ENCODE results near the gene RPS6KA2.

Gene RPS6KA2

DNA sequence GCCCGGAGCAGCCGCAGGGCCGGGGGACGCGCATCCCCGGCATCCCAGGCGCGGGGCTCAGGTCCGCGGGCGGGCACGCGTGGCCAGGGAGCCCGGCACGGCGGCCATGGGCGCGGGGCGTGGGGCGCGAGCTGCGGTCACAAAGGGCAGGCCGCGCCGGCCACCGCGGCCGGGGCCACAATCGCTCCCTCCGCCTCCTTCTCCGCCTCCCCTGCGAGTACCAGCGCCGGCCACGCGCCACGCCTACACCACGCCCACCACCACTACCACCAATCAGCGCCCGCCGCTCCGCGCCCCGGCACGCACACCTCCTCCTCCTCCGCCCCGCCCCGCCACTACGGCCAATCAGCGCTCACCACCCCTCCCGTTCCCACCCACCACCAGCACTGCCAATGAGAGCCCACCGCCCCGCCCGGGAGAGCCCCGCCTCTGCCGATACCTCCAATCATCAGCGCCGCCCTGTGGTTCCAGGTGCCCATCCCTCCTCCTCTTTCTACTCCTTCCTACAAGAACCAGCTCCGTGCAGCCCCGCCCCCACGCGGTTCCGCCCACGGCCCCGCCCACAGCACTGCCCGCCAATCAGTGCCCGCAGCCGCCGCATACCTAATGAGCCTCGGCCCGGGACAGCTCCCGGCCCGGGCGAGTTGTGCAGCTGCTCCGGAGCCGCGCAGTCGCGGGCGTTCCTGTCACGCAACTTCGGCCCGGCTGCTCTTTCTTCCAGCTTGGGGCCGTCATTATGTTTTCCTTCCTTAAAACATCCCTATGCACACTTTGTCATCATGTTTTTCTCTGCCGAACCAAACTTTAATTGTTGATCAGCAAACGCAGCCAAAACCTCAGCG lies at the start of gene RPS6KA2:
RPS6KA2 (minus strand) TSS at position 219 of the 842 bp plus-strand sequence. CDS start 232 bp downstream, outside the sequence.
- DNase-seq: peak; percentile 94

GRCh38 chr6:166676270-166676860 lies 49.3 kb upstream of the RPS6KA2 start:
- no peak for DNase-seq

- no peak for DNase-seq
These were observed 48.7 kb upstream of the RPS6KA2 start for GRCh38 chr6:166675736-166676135.

DNA sequence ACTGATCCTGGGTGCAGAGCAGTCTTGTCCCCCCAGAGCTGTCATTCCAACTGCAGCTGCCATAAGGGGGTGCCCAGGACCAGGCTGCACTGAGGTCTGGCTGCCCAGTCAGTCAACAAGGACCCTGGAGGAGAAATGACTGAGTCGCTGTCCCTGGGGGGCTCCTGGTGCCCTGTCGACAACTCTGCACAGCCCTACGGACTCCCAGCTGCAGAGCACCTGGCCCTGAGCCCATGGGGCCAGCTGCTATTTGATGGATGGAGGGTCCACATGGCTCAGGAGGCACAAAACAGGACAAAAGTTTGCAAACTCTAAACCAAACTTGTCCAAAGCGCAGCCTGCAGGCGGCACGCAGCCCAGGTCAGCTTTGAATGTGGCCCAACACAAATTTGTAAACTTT lies 46.3 kb upstream of the RPS6KA2 start:
- DNase-seq: no peak

GRCh38 chr6:166672624-166673206 lies 45.7 kb upstream of the RPS6KA2 start:
- no peak for DNase-seq

DNA sequence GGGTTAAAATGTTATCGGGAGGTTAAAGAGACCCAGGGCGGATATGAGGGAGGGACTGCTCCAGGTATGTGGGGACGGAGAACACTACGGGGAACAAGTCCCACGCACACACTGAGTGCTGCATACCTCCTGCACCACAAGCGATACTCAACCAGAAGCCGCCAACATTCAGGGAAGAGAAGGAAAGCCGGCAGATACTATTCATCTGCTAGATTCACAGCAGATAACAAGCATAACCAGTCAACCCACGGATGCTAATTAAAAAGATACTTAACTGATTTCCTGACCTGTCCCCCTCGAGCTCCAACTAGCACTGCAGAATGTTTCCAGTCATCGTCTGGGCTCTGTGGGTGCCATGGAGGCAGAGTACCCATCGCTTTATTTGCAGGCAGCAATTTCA lies 45.1 kb upstream of the RPS6KA2 start:
- DNase-seq: no peak

DNA sequence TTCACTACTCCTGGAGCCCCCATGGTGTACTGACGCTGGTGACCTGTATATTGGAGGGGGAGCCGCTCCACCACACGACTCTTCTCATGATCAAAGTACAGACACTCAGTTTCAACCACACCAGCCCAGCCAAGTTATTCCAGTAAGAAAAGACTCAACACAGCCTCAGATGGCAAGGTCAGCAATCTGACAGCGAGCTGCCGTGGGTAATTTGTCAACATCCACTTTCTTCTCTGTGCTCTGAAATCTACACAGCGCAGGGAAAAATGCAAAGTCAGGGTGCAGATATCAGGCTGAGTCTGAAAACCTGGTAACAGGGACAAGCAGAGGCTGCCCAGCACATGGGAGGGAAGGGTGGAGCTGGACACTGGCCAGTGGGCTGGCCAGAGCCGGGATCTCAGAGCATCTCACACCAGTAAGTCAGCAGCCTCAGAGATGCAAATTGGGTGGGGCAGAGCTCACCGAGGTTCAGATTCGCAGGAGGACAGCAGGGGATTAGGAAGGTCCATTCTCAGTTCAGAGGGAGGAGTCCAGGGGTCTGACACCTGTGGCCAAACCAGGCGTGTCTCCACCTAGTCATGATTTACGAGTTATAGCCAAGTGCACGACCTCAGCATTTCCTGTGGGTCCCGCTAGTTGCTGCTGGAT lies 44.5 kb upstream of the RPS6KA2 start:
- no peak for DNase-seq

GRCh38 chr6:166670894-166671293 lies 43.8 kb upstream of the RPS6KA2 start:
- DNase-seq: no peak

DNA sequence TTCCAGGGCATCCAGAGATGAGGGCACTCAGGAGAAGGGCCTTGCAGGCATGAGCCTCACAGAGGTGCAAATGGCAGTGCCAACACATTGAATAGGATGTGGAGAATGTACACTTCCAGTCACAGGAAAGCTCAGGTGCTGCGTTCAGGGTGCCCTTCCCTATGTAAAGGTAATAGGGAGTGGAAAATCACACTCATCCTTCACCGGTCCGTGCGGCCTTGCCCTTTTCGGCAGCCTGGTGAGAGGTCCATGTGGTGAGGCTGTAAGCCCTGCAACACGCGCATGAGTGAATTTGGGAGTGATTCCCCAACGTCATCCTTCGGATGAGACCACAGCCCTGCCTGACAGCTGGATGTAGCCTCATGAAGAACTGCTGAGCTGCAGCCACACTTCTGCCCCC lies 43.0 kb upstream of the RPS6KA2 start:
- no peak for DNase-seq

DNA sequence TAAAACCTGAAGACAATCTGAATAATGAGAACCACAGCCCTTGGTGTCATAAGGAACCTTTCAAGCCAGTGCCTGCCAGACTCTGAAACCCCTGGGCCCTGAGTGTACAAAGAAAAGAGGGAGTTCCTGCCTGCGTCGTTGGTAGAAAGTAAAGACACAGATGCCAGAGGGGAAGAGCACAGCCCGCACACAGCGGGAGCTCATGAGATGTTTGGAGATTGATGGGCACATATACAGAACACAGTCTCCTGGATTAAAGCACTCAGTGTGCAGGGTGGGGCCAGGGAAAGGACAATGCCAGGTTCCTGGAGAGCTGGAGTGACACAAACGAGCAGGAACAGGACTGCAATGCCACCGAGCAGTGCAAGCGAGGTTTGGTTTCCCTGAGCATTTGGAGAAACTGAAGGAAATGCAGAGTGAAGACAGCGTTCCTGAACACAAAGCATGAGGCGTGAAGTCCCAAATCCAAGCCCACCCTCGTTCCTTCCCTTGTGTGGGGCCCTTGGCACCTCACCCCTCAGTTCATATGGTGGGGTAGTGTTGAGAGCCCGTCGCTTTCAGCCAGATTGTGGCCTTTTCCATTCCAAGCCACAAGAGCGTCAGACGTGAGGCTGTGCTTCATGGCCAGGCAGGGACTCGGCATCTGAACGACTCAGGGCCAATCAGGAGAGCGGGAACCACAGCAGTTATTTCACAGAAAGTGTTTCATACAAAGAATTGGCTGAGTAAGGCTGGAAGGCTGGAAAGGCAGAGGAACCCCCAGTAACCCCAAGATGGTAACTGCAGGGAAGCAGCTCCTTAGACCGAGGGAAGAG lies 41.0 kb upstream of the RPS6KA2 start:
- DNase-seq: no peak

- no peak for DNase-seq
These were observed 37.1 kb upstream of the RPS6KA2 start for GRCh38 chr6:166664135-166664534.

- no peak for DNase-seq
These were observed 36.5 kb upstream of the RPS6KA2 start for GRCh38 chr6:166663568-166663967.

DNA sequence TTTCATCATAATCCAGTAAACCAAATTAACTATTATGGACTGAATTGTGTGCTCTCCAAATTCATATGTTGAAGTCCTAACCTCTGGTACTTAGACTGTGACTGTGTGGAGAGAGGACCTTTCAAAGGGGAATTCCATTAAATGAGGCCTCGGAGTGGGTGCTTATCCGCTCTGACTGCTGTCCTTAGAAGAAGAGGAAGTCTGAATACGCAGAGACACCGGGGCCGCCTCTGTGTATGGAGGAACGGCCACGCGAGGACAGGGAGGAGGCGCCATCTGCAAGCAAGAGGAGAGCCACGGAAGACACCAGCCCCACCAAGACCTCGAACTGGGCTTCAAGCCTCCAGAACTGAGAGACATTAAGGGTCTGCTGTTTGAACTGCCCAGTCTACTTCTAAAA lies 35.6 kb upstream of the RPS6KA2 start:
- DNase-seq: no peak

- DNase-seq: no peak
These were observed 34.5 kb upstream of the RPS6KA2 start for GRCh38 chr6:166661327-166662085.

- DNase-seq: no peak
These were observed 33.2 kb upstream of the RPS6KA2 start for GRCh38 chr6:166660157-166660688.

DNA sequence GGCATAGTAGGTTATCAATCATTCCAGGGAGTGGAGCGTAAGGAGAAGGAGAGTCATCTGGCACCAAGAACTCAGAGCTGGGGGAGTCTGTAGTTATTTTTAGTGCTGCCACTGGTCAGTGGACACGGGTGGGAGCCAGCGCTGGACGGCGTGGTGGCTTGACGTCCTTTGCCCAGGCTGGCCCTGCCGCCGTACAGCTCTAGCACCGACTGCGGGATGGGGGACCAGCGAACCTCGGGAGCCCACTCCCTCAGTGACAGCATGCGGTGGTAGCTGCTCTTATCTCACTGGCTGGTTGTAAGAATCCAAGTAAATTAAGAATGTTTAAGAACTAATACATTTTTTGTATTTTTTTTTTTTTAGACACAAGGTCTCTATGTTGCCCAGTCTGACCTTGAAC lies 32.5 kb upstream of the RPS6KA2 start:
- no peak for DNase-seq

GRCh38 chr6:166658792-166659150 lies 31.7 kb upstream of the RPS6KA2 start:
- no peak for DNase-seq

DNA sequence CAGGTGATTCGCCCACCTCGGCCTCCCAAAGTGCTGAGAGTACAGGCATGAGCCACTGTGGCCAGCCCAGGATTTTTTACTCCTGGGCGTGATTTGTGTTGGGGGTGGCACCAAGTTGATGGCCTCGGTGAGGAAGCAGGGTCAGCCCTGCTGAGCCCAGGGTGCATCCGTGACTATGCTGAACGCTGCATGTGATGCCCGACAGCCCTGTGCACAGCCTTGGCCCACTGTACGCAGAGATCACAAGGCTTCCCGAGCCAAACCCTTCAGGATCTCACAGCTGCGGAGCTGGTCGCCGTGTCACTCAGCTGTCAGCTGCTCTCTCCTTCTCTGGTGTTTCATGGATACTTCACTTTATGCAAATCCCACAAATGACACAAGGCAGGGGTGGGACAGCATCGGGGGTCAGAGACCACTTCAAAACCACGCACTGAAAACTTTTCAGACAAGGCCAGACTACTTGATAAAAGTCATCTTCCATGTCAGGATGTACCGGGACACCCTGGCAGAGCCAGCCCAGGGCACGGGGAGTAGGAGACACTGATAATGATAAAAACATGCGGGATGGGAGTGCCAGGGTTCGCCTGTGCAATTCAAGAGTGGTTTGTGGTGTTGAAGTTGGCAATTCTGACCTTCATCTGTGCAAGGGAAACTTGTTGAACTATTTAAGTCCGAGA lies 31.2 kb upstream of the RPS6KA2 start:
- DNase-seq: no peak

DNA sequence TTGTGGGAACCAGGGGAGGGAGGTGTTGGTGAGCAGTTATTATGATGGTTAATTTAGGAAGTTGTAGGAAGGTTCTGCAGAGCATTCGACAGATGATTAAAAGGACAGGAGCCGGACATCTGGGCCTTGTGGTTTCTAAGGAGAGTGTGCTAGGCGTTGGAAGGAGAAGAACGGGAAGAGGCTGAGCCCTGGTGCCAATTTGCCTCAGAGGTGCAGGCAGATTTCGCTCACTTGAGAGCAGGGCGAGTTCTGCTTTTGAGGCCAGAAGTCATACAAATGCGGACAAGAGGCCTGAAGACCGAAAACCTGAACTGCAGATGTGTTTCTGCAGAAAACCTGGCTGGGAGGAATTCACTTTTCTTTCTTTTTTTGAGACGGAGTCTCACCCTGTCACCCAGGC lies 30.5 kb upstream of the RPS6KA2 start:
- DNase-seq: no peak

DNA sequence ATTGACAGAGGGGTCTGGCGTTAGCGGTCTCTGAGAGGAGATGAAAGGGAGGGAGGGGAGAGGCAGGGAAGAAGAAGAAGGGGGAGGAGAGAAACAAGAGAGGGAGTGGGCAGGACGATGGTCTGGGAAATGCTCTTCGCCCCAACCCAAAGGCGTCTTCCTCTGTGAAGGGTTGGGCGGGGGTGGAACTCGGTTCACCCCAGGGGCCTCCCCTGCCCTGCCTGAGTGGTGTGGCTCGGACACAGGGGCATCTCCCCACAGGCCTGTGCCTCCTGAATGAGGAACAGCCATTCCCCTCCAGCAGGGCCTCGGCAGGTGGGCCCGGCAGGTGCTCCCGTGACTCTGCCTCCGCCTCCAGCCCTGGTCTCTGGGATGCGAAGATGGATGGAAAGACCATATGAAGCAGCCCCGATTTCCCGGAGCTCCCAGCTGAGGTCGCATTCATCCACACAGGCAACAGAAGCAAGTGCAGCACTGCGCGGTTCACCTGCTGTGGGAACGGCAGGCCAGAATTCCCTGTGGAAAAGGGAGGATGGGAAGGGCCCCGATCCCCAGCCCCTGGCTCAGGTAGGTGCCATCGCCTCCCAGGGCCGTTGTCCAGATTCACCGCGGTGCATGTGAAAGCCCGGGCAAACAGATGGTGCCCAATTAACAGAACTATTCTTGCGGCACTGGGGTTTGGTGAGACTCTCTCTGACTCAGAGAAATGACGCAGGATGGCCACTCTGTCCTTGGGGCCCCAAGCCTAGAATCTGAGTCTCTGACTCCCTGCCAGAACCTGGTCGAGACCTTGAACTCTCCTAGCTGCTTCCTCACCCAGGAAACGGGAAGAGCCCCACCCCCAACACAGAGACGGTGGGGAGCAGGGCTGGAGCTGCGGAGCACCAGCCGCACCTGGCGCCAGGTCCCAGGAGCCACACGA lies 29.4 kb upstream of the RPS6KA2 start:
- no peak for DNase-seq
